GM18519 (cell line): ENCODE data around the gene TNFRSF12A.
A peak's percentile ranks its signal among the peaks of the same experiment; 100 is the strongest.
"Not testable (repeated sequence)": the region's sequence is repeated elsewhere in the genome, so short reads cannot be mapped to it uniquely, and the experiment has no call there.

Experiments used
- ATAC-seq: cut with Tn5 transposase; IDR thresholded peaks from one replicate; pipeline ENCODE4 v1.9.1; 2021; ENCODE audit warnings: mild to moderate bottlenecking, moderate library complexity; ENCODE audit not compliant: unreplicated experiment, low FRiP score

Gene TNFRSF12A

GRCh38 chr16:3044708-3045107 is 24.5 kb downstream of the TNFRSF12A start:
- no peak for ATAC-seq

GRCh38 chr16:3045758-3046640 is 25.8 kb downstream of the TNFRSF12A start, which contains the start of gene MMP25:
TSS of gene MMP25 (plus strand) at chr16:3046561. CDS start at chr16:3046918, 357 bp downstream.
- no peak for ATAC-seq

GRCh38 chr16:3046641-3047386 is 26.6 kb downstream of the TNFRSF12A start:
- no peak for ATAC-seq

GRCh38 chr16:3047387-3047720 is 27.2 kb downstream of the TNFRSF12A start:
- no peak for ATAC-seq

- ATAC-seq: no peak
These were observed 29.8 kb downstream of the TNFRSF12A start for GRCh38 chr16:3049921-3050481.

- no peak for ATAC-seq
These were observed 30.3 kb downstream of the TNFRSF12A start for GRCh38 chr16:3050487-3050886.

GRCh38 chr16:3051009-3051408 is 30.8 kb downstream of the TNFRSF12A start:
- no peak for ATAC-seq

GRCh38 chr16:3051494-3051893 is 31.3 kb downstream of the TNFRSF12A start:
- ATAC-seq: no peak

GRCh38 chr16:3052571-3053329 is 32.6 kb downstream of the TNFRSF12A start:
- not testable (repeated sequence) for ATAC-seq

- not testable (repeated sequence) for ATAC-seq
These were observed 33.2 kb downstream of the TNFRSF12A start for GRCh38 chr16:3053330-3053710.

GRCh38 chr16:3054965-3055733 is 35.0 kb downstream of the TNFRSF12A start:
- no peak for ATAC-seq

GRCh38 chr16:3055734-3056115 is 35.6 kb downstream of the TNFRSF12A start:
- ATAC-seq: not testable (repeated sequence)

- no peak for ATAC-seq
These were observed 36.4 kb downstream of the TNFRSF12A start for GRCh38 chr16:3056336-3057180.

GRCh38 chr16:3057181-3058138 is 37.3 kb downstream of the TNFRSF12A start:
- no peak for ATAC-seq

- ATAC-seq: no peak
These were observed 38.2 kb downstream of the TNFRSF12A start for GRCh38 chr16:3058139-3059030.

- peak; percentile 76 for ATAC-seq
These were observed 39.0 kb downstream of the TNFRSF12A start for GRCh38 chr16:3059041-3059722.
